Transverse colon (tissue), 4 donors: Measurements from ENCODE around the gene UQCRH.

Source experiments
- POLR2A ChIP-seq: fragments of 450-650 bp; IDR thresholded peaks from one replicate; pipeline ENCODE4 v1.6.1; 2016; ENCODE audit warnings: antibody characterized with exemption, mild to moderate bottlenecking, moderate library complexity
- POLR2AphosphoS5 ChIP-seq, 3 donors: sonication (generic); formaldehyde crosslinking; IDR thresholded peaks; one replicate each; pipeline ENCODE4 v1.6.1; 2016; ENCODE audit warnings: antibody characterized with exemption in 3 of 3
- TF ChIP-seq, protein P1 (sequence below), 5 experiments: fragments of 200-600 bp in 3 of 5; fragments of 450-650 bp in 2 of 5; sonication (generic) in 3 of 5; IDR thresholded peaks; 1 replicate in 2 of 5; 2 replicates in 3 of 5; pipeline ENCODE4 v1.5.1; 2016 to 2017; ENCODE audit warnings: antibody characterized with exemption in 5 of 5, inconsistent platforms in 3 of 5, mild to moderate bottlenecking in 2 of 5, moderate library complexity in 1 of 5

DNA sequence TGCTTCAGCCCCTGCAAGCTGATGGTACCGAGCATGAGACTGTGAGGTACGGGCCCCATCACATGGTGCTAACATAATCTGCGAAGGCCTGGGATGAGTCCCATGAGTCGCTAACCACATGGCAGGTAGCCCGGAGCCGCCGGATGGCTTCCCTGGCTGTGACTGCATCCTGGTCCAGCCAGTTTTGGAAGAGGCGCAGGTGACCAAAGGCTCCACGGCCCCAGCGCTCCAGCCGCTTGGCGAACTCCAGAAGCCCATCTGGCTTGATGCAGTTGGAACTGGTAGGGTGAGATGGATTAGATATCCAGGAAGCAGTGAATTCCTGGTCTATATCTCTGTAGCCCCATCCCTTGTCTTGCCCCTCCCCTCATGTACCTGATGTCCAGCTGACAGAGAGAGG lies 24.7 kb upstream of the UQCRH start:
- TF ChIP-seq, protein P1, sequence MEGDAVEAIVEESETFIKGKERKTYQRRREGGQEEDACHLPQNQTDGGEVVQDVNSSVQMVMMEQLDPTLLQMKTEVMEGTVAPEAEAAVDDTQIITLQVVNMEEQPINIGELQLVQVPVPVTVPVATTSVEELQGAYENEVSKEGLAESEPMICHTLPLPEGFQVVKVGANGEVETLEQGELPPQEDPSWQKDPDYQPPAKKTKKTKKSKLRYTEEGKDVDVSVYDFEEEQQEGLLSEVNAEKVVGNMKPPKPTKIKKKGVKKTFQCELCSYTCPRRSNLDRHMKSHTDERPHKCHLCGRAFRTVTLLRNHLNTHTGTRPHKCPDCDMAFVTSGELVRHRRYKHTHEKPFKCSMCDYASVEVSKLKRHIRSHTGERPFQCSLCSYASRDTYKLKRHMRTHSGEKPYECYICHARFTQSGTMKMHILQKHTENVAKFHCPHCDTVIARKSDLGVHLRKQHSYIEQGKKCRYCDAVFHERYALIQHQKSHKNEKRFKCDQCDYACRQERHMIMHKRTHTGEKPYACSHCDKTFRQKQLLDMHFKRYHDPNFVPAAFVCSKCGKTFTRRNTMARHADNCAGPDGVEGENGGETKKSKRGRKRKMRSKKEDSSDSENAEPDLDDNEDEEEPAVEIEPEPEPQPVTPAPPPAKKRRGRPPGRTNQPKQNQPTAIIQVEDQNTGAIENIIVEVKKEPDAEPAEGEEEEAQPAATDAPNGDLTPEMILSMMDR (IDR thresholded peaks at IDR 0.05) = no peak
- TF ChIP-seq POLR2A (no peak), POLR2AphosphoS5 (IDR thresholded peaks at IDR 0.05) (no peak)
